Calu3 (cell line): ENCODE results near the gene CTNNA2. TPM values are rescaled to one million over a fixed set of nuclear protein-coding genes. Genes with fewer than 3 reads are reported as not detected.

ENCODE experiments used
- BruUV-seq: library from RNA; stranded (reverse); fragments of 400-500 nt; replicated peaks from 2 replicates; lab custom pipeline; 2021; lab: Mats Ljungman, UMichigan
- CTCF ChIA-PET: fragments of 300-600 bp; sonication (Branson Sonifier 250); formaldehyde crosslinking; loops from one replicate; lab custom pipeline; 2022; ENCODE audit warnings: antibody characterized with exemption; lab: Charles Lee
- DNase-seq: peaks from one replicate; pipeline ENCODE4 v3.0.0; 2022
- H3K27ac Mint-ChIP-seq: one replicate; pipeline ENCODE4 v1.8.0; 2022; ENCODE audit warnings: mixed read lengths; ENCODE audit not compliant: unreplicated experiment
- H3K27me3 Mint-ChIP-seq: one replicate; pipeline ENCODE4 v1.8.0; 2022; ENCODE audit warnings: mixed read lengths; ENCODE audit not compliant: unreplicated experiment
- H3K36me3 Mint-ChIP-seq: one replicate; pipeline ENCODE4 v1.8.0; 2022; ENCODE audit warnings: mild to moderate bottlenecking, moderate library complexity, mixed read lengths; ENCODE audit not compliant: insufficient read depth, unreplicated experiment
- H3K4me1 Mint-ChIP-seq: one replicate; pipeline ENCODE4 v1.8.0; 2022; ENCODE audit warnings: mild to moderate bottlenecking, low read depth, mixed read lengths; ENCODE audit not compliant: unreplicated experiment
- H3K4me3 Mint-ChIP-seq: one replicate; pipeline ENCODE4 v1.8.0; 2022; ENCODE audit warnings: mild to moderate bottlenecking, low read depth, moderate library complexity, mixed read lengths; ENCODE audit not compliant: unreplicated experiment
- H3K9me3 Mint-ChIP-seq: one replicate; pipeline ENCODE4 v1.8.0; 2022; ENCODE audit warnings: low read depth, mixed read lengths; ENCODE audit not compliant: unreplicated experiment
- intact Hi-C: fragments of 100-400 bp; cut with micrococcal nuclease; formaldehyde crosslinking; loops from one replicate; pipeline ENCODE4 v1.10.0; 2022; ENCODE audit not compliant: unreplicated experiment
- total RNA-seq: library from RNA; stranded (reverse); gene quantifications from 2 replicates; pipeline ENCODE4 v1.2.3, GENCODE V29; 2022
- TF ChIP-seq, protein P1 (sequence below): fragments of 200-600 bp; IDR thresholded peaks from one replicate; pipeline ENCODE4 v1.8.0; 2022; ENCODE audit warnings: antibody characterized with exemption; ENCODE audit not compliant: unreplicated experiment

CTNNA2 gene
- total RNA-seq, 1 experiment from 2014 or later = not detected

DNA sequence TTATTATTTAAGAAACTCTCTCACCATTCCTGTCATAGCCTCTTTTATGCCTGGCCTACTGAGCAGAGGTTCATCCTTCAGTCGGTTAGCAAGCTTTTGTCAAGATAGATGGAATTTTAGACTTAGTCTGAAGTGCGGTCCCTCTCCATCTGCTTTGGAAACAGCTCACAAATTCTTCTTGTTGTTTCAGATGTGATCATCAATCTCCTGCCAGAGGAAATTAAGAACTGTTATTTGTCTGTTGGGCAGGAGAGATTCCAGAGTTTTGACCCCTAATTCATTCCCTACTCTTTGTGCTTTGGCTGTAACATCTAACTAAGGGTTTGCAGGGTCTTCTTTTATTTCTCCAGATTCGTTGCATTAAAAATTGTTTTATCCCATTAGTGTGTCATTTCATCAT, 735.3 kb downstream of the CTNNA2 start:
- H3K27ac Mint-ChIP-seq = no peak overlapping the region
- H3K9me3 Mint-ChIP-seq = peaks cover 15% of the 10 kb centered on the region
- intact Hi-C loops = no loop called here

GRCh38 chr2:80252294-80252986, 739.6 kb downstream of the CTNNA2 start:
- TF ChIP-seq, protein P1, sequence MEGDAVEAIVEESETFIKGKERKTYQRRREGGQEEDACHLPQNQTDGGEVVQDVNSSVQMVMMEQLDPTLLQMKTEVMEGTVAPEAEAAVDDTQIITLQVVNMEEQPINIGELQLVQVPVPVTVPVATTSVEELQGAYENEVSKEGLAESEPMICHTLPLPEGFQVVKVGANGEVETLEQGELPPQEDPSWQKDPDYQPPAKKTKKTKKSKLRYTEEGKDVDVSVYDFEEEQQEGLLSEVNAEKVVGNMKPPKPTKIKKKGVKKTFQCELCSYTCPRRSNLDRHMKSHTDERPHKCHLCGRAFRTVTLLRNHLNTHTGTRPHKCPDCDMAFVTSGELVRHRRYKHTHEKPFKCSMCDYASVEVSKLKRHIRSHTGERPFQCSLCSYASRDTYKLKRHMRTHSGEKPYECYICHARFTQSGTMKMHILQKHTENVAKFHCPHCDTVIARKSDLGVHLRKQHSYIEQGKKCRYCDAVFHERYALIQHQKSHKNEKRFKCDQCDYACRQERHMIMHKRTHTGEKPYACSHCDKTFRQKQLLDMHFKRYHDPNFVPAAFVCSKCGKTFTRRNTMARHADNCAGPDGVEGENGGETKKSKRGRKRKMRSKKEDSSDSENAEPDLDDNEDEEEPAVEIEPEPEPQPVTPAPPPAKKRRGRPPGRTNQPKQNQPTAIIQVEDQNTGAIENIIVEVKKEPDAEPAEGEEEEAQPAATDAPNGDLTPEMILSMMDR = no peak
- no peaks in the 10 kb centered on the region for H3K36me3 Mint-ChIP-seq
- CTCF ChIA-PET = no interaction called here
- H3K4me3 Mint-ChIP-seq = no peak overlapping the region
- no peaks in the 10 kb centered on the region for H3K4me1 Mint-ChIP-seq
- H3K27ac Mint-ChIP-seq = no peak overlapping the region
- peaks cover 13% of the 10 kb centered on the region for H3K9me3 Mint-ChIP-seq
- BruUV-seq = no TSS peak
- no peaks in the 10 kb centered on the region for H3K27me3 Mint-ChIP-seq
- no peak for DNase-seq
- intact Hi-C loops = no loop called here

More for the DNA sequence above, 735.3 kb downstream of the CTNNA2 start:
- H3K27me3 Mint-ChIP-seq = no peaks in the 10 kb centered on the region
- no peaks in the 10 kb centered on the region for H3K4me1 Mint-ChIP-seq
- CTCF ChIA-PET = no interaction called here
- H3K4me3 Mint-ChIP-seq = no peak overlapping the region
- no peak for DNase-seq
- TF ChIP-seq, protein P1 = no peak
- H3K36me3 Mint-ChIP-seq = no peaks in the 10 kb centered on the region
- no TSS peak for BruUV-seq

DNA sequence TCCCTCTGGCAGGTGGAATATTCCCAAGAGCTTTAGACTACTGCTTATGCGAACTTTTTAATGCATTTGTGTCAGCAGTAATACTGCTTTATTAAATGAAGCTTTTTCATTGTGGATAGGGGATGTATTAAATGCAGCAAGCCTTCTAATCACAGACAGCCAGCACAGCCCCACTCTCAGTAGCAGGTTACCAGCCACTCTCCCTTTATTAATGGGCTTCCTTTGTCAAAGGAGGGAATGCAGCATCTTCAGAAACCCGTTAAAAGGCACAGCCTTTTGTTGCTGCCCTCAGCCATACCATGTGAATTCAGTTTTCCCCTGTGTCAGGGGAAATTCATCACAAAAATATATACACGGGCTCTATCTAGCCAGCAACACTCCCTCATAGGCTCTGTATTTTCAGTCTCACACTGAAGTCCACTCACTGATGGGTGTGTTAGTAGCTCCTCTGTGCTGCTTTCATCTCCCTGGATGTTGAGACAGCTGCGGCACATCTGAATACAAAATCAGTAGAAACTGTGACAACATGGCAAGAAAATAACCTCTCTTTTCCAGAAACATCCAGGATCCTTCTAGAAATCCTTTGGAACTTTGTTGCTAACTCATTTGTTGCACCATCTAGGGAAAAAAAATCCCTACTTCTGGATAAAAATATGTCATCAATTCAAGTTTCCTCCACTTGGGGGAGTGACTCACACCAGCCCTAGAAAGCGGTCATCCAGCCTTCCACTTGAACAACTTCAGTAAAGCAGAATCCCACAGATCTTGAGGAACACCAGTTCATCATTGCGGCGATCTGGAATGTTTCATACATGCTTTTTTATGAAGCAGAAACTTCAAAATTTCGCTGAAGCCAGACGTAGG, 743.3 kb downstream of the CTNNA2 start:
- TF ChIP-seq, protein P1 = no peak
- H3K36me3 Mint-ChIP-seq = no peaks in the 10 kb centered on the region
- no TSS peak for BruUV-seq
- H3K27me3 Mint-ChIP-seq = no peaks in the 10 kb centered on the region
- no peak overlapping the region for H3K4me3 Mint-ChIP-seq
- H3K9me3 Mint-ChIP-seq = peaks cover 6% of the 10 kb centered on the region
- H3K27ac Mint-ChIP-seq = no peak overlapping the region
- CTCF ChIA-PET = no interaction called here
- no peak for DNase-seq
- H3K4me1 Mint-ChIP-seq = no peaks in the 10 kb centered on the region
- intact Hi-C loops = no loop called here

GRCh38 chr2:80256782-80257167, 743.9 kb downstream of the CTNNA2 start:
- peaks cover 5% of the 10 kb centered on the region for H3K9me3 Mint-ChIP-seq
- H3K4me3 Mint-ChIP-seq = no peak overlapping the region
- H3K4me1 Mint-ChIP-seq = no peaks in the 10 kb centered on the region
- no peaks in the 10 kb centered on the region for H3K36me3 Mint-ChIP-seq
- DNase-seq = no peak
- intact Hi-C loops = no loop called here
- BruUV-seq = no TSS peak
- TF ChIP-seq, protein P1 = no peak
- H3K27me3 Mint-ChIP-seq = no peaks in the 10 kb centered on the region
- CTCF ChIA-PET = no interaction called here
- no peak overlapping the region for H3K27ac Mint-ChIP-seq
